SH-SY5Y (cell line): Measurements from ENCODE around the gene CRIM1.

ENCODE experiments used
- GATA2 ChIP-seq: IDR thresholded peaks from 2 replicates; pipeline ENCODE4 v1.6.1; 2011; ENCODE audit warnings: mild to moderate bottlenecking, low read depth, low read length
- GATA3 ChIP-seq: IDR thresholded peaks from 2 replicates; pipeline ENCODE4 v1.6.1; 2011; ENCODE audit warnings: low read depth, mild to moderate bottlenecking, low read length, moderate library complexity

GRCh38 chr2:36397728-36398413 lies 42.3 kb downstream of the CRIM1 start:
- TF ChIP-seq GATA3 (no peak), GATA2 (no peak)
